Liver (tissue), 9 donors: Measurements from ENCODE around the gene RPS6KA2. TPM values are rescaled to one million over a fixed set of nuclear protein-coding genes. Genes with fewer than 3 reads are reported as not detected.

Source experiments
- DNase-seq: peaks from one replicate; pipeline ENCODE4 v3.0.0-alpha.2; 2017; ENCODE audit warnings: low spot score
- H3K27ac ChIP-seq, 2 donors: one replicate each; pipeline ENCODE4 v1.7.0; 2013; ENCODE audit warnings: inconsistent platforms in 2 of 2, low read length in 2 of 2, control low read depth in 1 of 2, low read depth in 1 of 2, mild to moderate bottlenecking in 1 of 2
- H3K27me3 ChIP-seq, 4 donors: one replicate each; pipeline versions ENCODE4 v1.6.1 to v1.7.0; 2013; ENCODE audit warnings: low read length in 3 of 4, inconsistent platforms in 1 of 4, mild to moderate bottlenecking in 1 of 4, moderate library complexity in 1 of 4; ENCODE audit not compliant: control insufficient read depth in 4 of 4, insufficient read depth in 4 of 4
- H3K36me3 ChIP-seq, 4 donors: one replicate each; pipeline versions ENCODE4 v1.6.1 to v1.7.0; 2013; ENCODE audit warnings: low read length in 3 of 4, mild to moderate bottlenecking in 3 of 4, low read depth in 1 of 4, moderate library complexity in 1 of 4; ENCODE audit not compliant: control insufficient read depth in 4 of 4, insufficient read depth in 3 of 4
- H3K4me1 ChIP-seq, 4 donors: one replicate each; pipeline versions ENCODE4 v1.6.1 to v1.7.0; 2013; ENCODE audit warnings: low read length in 3 of 4, mild to moderate bottlenecking in 3 of 4, moderate library complexity in 1 of 4; ENCODE audit not compliant: control insufficient read depth in 4 of 4, insufficient read depth in 4 of 4
- H3K4me3 ChIP-seq, 3 donors: one replicate each; pipeline versions ENCODE4 v1.6.1 to v1.7.0; 2013; ENCODE audit warnings: low read length in 3 of 3, control low read depth in 1 of 3, low read depth in 1 of 3, mild to moderate bottlenecking in 1 of 3
- H3K9ac ChIP-seq, 2 donors: one replicate each; pipeline ENCODE4 v1.7.0; 2013; ENCODE audit warnings: low read length in 2 of 2, mild to moderate bottlenecking in 2 of 2, moderate library complexity in 2 of 2, control low read depth in 1 of 2, low read depth in 1 of 2
- H3K9me3 ChIP-seq, 4 donors: one replicate each; pipeline versions ENCODE4 v1.6.1 to v1.7.0; 2013; ENCODE audit warnings: low read length in 3 of 4; ENCODE audit not compliant: control insufficient read depth in 4 of 4
- ATF3 ChIP-seq: IDR thresholded peaks from 2 replicates; pipeline ENCODE4 v1.6.1; 2016; ENCODE audit warnings: antibody characterized with exemption
- CTCF ChIP-seq: fragments of 150-350 bp; IDR thresholded peaks from 2 replicates; pipeline ENCODE4 v1.5.1; 2017; ENCODE audit warnings: improper control_type of control experiment, low read depth, low read length; ENCODE audit not compliant: missing input control
- EGR1 ChIP-seq, 2 donors: IDR thresholded peaks; 2 replicates each; pipeline ENCODE4 v1.6.1; 2016 to 2018; ENCODE audit warnings: antibody characterized with exemption in 2 of 2, low read depth in 2 of 2
- FOXA1 ChIP-seq: IDR thresholded peaks from 2 replicates; pipeline ENCODE4 v1.6.1; 2016; ENCODE audit warnings: antibody characterized with exemption
- FOXA2 ChIP-seq: IDR thresholded peaks from 2 replicates; pipeline ENCODE4 v1.6.1; 2016; ENCODE audit warnings: antibody characterized with exemption
- GABPA ChIP-seq, 2 donors: IDR thresholded peaks in 1 of 2; conservative IDR thresholded peaks in 1 of 2; 2 replicates each; pipeline ENCODE4 v1.6.1; 2016; ENCODE audit warnings: antibody characterized with exemption in 2 of 2, mild to moderate bottlenecking in 1 of 2, moderate library complexity in 1 of 2
- HNF4A ChIP-seq, 2 donors: conservative IDR thresholded peaks; 2 replicates each; pipeline ENCODE4 v1.6.1; 2016; ENCODE audit warnings: antibody characterized with exemption in 2 of 2, mild to moderate bottlenecking in 2 of 2
- HNF4G ChIP-seq: IDR thresholded peaks from 2 replicates; pipeline ENCODE4 v1.6.1; 2016; ENCODE audit warnings: antibody characterized with exemption
- MAX ChIP-seq: IDR thresholded peaks from 2 replicates; pipeline ENCODE4 v1.6.1; 2016; ENCODE audit warnings: antibody characterized with exemption
- NR2F2 ChIP-seq: IDR thresholded peaks from 2 replicates; pipeline ENCODE4 v1.6.1; 2016; ENCODE audit warnings: antibody characterized with exemption
- RAD21 ChIP-seq, 2 donors: IDR thresholded peaks; 2 replicates each; pipeline ENCODE4 v1.6.1; 2016; ENCODE audit warnings: antibody characterized with exemption in 2 of 2, mild to moderate bottlenecking in 2 of 2
- REST ChIP-seq: IDR thresholded peaks from 2 replicates; pipeline ENCODE4 v1.6.1; 2016; ENCODE audit warnings: antibody characterized with exemption, mild to moderate bottlenecking
- RXRA ChIP-seq, 2 donors: IDR thresholded peaks; 2 replicates each; pipeline ENCODE4 v1.6.1; 2017 to 2018; ENCODE audit warnings: antibody characterized with exemption in 2 of 2, mild to moderate bottlenecking in 1 of 2
- SP1 ChIP-seq: IDR thresholded peaks from 2 replicates; pipeline ENCODE4 v1.6.1; 2018; ENCODE audit warnings: antibody characterized with exemption, mild to moderate bottlenecking
- YY1 ChIP-seq: IDR thresholded peaks from 2 replicates; pipeline ENCODE4 v1.6.1; 2016; ENCODE audit warnings: antibody characterized with exemption, mild to moderate bottlenecking
- ZBTB33 ChIP-seq: IDR thresholded peaks from 2 replicates; pipeline ENCODE4 v1.6.1; 2016; ENCODE audit warnings: antibody characterized with exemption
- WGBS: extraction: QIAGEN DNeasy Blood & Tissue Kit; methylation state at CpG from one replicate; pipeline ENCODE4 v1.1.7; 2013; 5-methylcytosine and 5-hydroxymethylcytosine counted together
- polyA plus RNA-seq, 2 donors: library from polyadenylated mRNA; stranded (reverse) in 1 of 2; unstranded in 1 of 2; fragments of 200-250 nt in 1 of 2; fragments of >200 nt in 1 of 2; fragmentation: Nextera tagmentation in 1 of 2; extraction: Ambion mirVana in 1 of 2; gene quantifications; one replicate each; pipeline versions ENCODE4 v1.2.1 to v1.2.3, GENCODE V29; 2013 to 2015
- total RNA-seq, 2 donors: library from RNA; depleted of rRNA; stranded (reverse); fragments of >200 nt; gene quantifications; one replicate each; pipeline ENCODE4 v1.2.3, GENCODE V29; 2014
- donor health status: healthy.
- donor health status: healthy.
- donor health status: healthy.
- donor health status: healthy.
- donor health status: healthy.

RPS6KA2 gene
- total and polyA plus RNA-seq, 4 donors = 2.5 to 9.0 (median 5.0) TPM

GRCh38 chr6:166515072-166515810 is 111.8 kb downstream of the RPS6KA2 start:
- WGBS = 91% methylated on average over 11 of the region's 11 CpGs
- DNase-seq = no peak

GRCh38 chr6:166514196-166514595 is 112.9 kb downstream of the RPS6KA2 start:
- H3K27me3 ChIP-seq = no peaks in the 10 kb centered on the region
- no peak overlapping the region for H3K9ac ChIP-seq
- H3K27ac ChIP-seq = no peak overlapping the region
- H3K9me3 ChIP-seq = no peaks in the 10 kb centered on the region
- H3K4me3 ChIP-seq = no peak overlapping the region
- TF ChIP-seq NR2F2 (no peak), RAD21 (IDR thresholded peaks at IDR 0.05) (peak in 1 of 2 donors; percentile 74)
- DNase-seq = no peak
- H3K36me3 ChIP-seq = peaks cover 0 to 1% (median 0%) of the 10 kb centered on the region in 4 donors
- H3K4me1 ChIP-seq = no peaks in the 10 kb centered on the region
- 95% methylated on average over 3 of the region's 3 CpGs for WGBS

More at GRCh38 chr6:166515072-166515810, 111.8 kb downstream of the RPS6KA2 start:
- Histone ChIP-seq H3K36me3 (no peaks in the 10 kb centered on the region), H3K9ac (no peak overlapping the region), H3K27me3 (no peaks in the 10 kb centered on the region), H3K27ac (no peak overlapping the region), H3K9me3 (no peaks in the 10 kb centered on the region), H3K4me1 (no peaks in the 10 kb centered on the region), H3K4me3 (no peak overlapping the region)
- TF ChIP-seq CTCF (no peak), HNF4A (conservative IDR thresholded peaks at IDR 0.05) (no peak), FOXA1 (no peak), NR2F2 (no peak), REST (no peak), EGR1 (IDR thresholded peaks at IDR 0.05; ENCODE audit: low read depth in 2 of 2) (no peak), GABPA (IDR thresholded peaks at IDR 0.05 in 1 of 2, conservative IDR thresholded peaks at IDR 0.05 in 1 of 2) (no peak), YY1 (no peak), RAD21 (IDR thresholded peaks at IDR 0.05) (no peak), FOXA2 (no peak), RXRA (IDR thresholded peaks at IDR 0.05) (no peak), SP1 (no peak), HNF4G (no peak)

DNA sequence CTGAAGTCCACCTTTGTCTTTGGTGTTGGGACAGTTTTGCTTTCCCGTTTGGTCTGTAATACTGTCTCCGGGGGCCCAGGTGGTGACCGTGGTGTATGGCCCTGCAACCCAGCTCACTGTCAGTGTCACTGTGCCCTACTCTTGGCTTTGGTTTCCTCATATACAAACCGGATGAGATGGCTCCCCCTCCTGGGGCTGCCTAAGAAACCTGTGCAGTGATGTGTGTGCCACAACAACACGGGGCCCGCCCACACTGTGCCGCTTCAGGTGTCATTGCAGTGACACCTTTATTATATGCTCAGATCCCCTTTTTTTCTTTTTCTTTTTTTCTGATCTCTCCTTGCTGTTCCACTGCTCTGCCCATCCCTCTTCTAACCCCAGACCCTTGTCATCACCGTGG is 114.5 kb downstream of the RPS6KA2 start:
- Histone ChIP-seq H3K27me3 (no peaks in the 10 kb centered on the region), H3K27ac (no peak overlapping the region), H3K4me3 (no peak overlapping the region), H3K9ac (no peak overlapping the region), H3K36me3 (peaks cover 0 to 6% (median 0%) of the 10 kb centered on the region in 4 donors), H3K4me1 (no peaks in the 10 kb centered on the region), H3K9me3 (no peaks in the 10 kb centered on the region)
- 89% methylated on average over 8 of the region's 8 CpGs for WGBS
- no peak for DNase-seq
- TF ChIP-seq GABPA (IDR thresholded peaks at IDR 0.05 in 1 of 2, conservative IDR thresholded peaks at IDR 0.05 in 1 of 2) = no peak
- TF ChIP-seq NR2F2 = no peak
- TF ChIP-seq SP1 = no peak
- TF ChIP-seq YY1 = no peak
- TF ChIP-seq RXRA (IDR thresholded peaks at IDR 0.05) = no peak
- no peak for TF ChIP-seq MAX
- TF ChIP-seq ZBTB33 = no peak
- TF ChIP-seq RAD21 (IDR thresholded peaks at IDR 0.05) = no peak
- TF ChIP-seq EGR1 (IDR thresholded peaks at IDR 0.05; ENCODE audit: low read depth in 2 of 2) = no peak
- TF ChIP-seq ATF3 = no peak
- no peak for TF ChIP-seq FOXA1
- TF ChIP-seq FOXA2 = no peak
- no peak for TF ChIP-seq CTCF
